ENCODE measurements around the gene CAPN8.

DNA sequence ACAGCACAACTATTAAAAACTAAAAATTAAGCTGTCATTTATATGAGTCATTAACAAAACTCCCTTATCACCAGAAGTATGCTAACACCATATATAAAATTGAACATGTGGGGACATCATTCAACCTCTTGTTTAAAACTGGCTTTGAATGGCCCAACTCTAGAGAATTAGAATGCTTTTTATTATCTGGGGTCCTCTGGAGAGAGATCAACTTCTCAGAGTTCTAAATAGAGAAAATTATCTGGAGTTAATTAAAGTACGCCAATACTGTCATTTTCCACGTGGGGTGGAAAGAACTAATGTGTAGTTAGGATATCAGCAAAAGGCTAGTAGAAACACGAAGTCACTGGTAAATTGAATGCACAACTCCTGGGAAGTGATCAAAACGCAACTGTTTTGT lies 25.6 kb upstream of the CAPN8 start:
- TF ChIP-seq, protein P1, sequence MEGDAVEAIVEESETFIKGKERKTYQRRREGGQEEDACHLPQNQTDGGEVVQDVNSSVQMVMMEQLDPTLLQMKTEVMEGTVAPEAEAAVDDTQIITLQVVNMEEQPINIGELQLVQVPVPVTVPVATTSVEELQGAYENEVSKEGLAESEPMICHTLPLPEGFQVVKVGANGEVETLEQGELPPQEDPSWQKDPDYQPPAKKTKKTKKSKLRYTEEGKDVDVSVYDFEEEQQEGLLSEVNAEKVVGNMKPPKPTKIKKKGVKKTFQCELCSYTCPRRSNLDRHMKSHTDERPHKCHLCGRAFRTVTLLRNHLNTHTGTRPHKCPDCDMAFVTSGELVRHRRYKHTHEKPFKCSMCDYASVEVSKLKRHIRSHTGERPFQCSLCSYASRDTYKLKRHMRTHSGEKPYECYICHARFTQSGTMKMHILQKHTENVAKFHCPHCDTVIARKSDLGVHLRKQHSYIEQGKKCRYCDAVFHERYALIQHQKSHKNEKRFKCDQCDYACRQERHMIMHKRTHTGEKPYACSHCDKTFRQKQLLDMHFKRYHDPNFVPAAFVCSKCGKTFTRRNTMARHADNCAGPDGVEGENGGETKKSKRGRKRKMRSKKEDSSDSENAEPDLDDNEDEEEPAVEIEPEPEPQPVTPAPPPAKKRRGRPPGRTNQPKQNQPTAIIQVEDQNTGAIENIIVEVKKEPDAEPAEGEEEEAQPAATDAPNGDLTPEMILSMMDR (IDR thresholded peaks at IDR 0.05; ENCODE audit: borderline replicate concordance, extremely low read depth, low read length, poor library complexity, severe bottlenecking): no peak
- TF ChIP-seq EZH2 (IDR thresholded peaks at IDR 0.05; ENCODE audit: borderline replicate concordance, low read depth, low read length, severe bottlenecking): no peak

Measured in DND-41 (cell line).